ENCODE results near the gene OR7A10.

OR7A10 gene

GRCh38 chr19:14830702-14831101 is 18.0 kb downstream of the OR7A10 start:
- Histone ChIP-seq H3K9me3 (ENCODE audit: control insufficient read depth, low read depth, low read length) (peaks cover 53% of the 10 kb centered on the region), H3K27ac (ENCODE audit: low read length) (no peak overlapping the region), H3K9ac (ENCODE audit: low read length) (no peak overlapping the region), H3K36me3 (ENCODE audit: control insufficient read depth, low read depth, low read length) (no peaks in the 10 kb centered on the region), H3K27me3 (ENCODE audit: control insufficient read depth, insufficient read depth, low read length) (no peaks in the 10 kb centered on the region), H3K4me3 (ENCODE audit: low read length) (no peak overlapping the region), H3K4me1 (ENCODE audit: control insufficient read depth, low read depth, low read length) (no peaks in the 10 kb centered on the region)

- H3K4me1 ChIP-seq (ENCODE audit: control insufficient read depth, low read depth, low read length) = no peaks in the 10 kb centered on the region
- H3K4me3 ChIP-seq (ENCODE audit: low read length) = no peak overlapping the region
- no peaks in the 10 kb centered on the region for H3K27me3 ChIP-seq (ENCODE audit: control insufficient read depth, insufficient read depth, low read length)
- no peak overlapping the region for H3K9ac ChIP-seq (ENCODE audit: low read length)
- no peaks in the 10 kb centered on the region for H3K36me3 ChIP-seq (ENCODE audit: control insufficient read depth, low read depth, low read length)
- H3K27ac ChIP-seq (ENCODE audit: low read length) = no peak overlapping the region
- H3K9me3 ChIP-seq (ENCODE audit: control insufficient read depth, low read depth, low read length) = peaks cover 52% of the 10 kb centered on the region
Observed at GRCh38 chr19:14826006-14826405, 22.7 kb downstream of the OR7A10 start.

GRCh38 chr19:14821937-14822336 is 26.8 kb downstream of the OR7A10 start:
- H3K9ac ChIP-seq (ENCODE audit: low read length) = no peak overlapping the region
- no peaks in the 10 kb centered on the region for H3K4me1 ChIP-seq (ENCODE audit: control insufficient read depth, low read depth, low read length)
- H3K4me3 ChIP-seq (ENCODE audit: low read length) = no peak overlapping the region
- H3K9me3 ChIP-seq (ENCODE audit: control insufficient read depth, low read depth, low read length) = peaks cover 51% of the 10 kb centered on the region
- no peaks in the 10 kb centered on the region for H3K27me3 ChIP-seq (ENCODE audit: control insufficient read depth, insufficient read depth, low read length)
- H3K27ac ChIP-seq (ENCODE audit: low read length) = no peak overlapping the region
- H3K36me3 ChIP-seq (ENCODE audit: control insufficient read depth, low read depth, low read length) = no peaks in the 10 kb centered on the region

- H3K27me3 ChIP-seq (ENCODE audit: control insufficient read depth, insufficient read depth, low read length) = no peaks in the 10 kb centered on the region
- H3K4me3 ChIP-seq (ENCODE audit: low read length) = no peak overlapping the region
- no peaks in the 10 kb centered on the region for H3K36me3 ChIP-seq (ENCODE audit: control insufficient read depth, low read depth, low read length)
- H3K4me1 ChIP-seq (ENCODE audit: control insufficient read depth, low read depth, low read length) = no peaks in the 10 kb centered on the region
- no peak overlapping the region for H3K9ac ChIP-seq (ENCODE audit: low read length)
- H3K27ac ChIP-seq (ENCODE audit: low read length) = no peak overlapping the region
- H3K9me3 ChIP-seq (ENCODE audit: control insufficient read depth, low read depth, low read length) = peaks cover 45% of the 10 kb centered on the region
Observed at GRCh38 chr19:14818588-14818987, 30.1 kb downstream of the OR7A10 start.

- no peaks in the 10 kb centered on the region for H3K27me3 ChIP-seq (ENCODE audit: control insufficient read depth, insufficient read depth, low read length)
- H3K4me3 ChIP-seq (ENCODE audit: low read length) = no peak overlapping the region
- peaks cover 43% of the 10 kb centered on the region for H3K9me3 ChIP-seq (ENCODE audit: control insufficient read depth, low read depth, low read length)
- H3K4me1 ChIP-seq (ENCODE audit: control insufficient read depth, low read depth, low read length) = no peaks in the 10 kb centered on the region
- no peak overlapping the region for H3K9ac ChIP-seq (ENCODE audit: low read length)
- no peak overlapping the region for H3K27ac ChIP-seq (ENCODE audit: low read length)
- no peaks in the 10 kb centered on the region for H3K36me3 ChIP-seq (ENCODE audit: control insufficient read depth, low read depth, low read length)
Observed at GRCh38 chr19:14817052-14817451, 31.7 kb downstream of the OR7A10 start.

GRCh38 chr19:14814982-14815652 is 33.6 kb downstream of the OR7A10 start:
- Histone ChIP-seq H3K36me3 (ENCODE audit: control insufficient read depth, low read depth, low read length) (no peaks in the 10 kb centered on the region), H3K9me3 (ENCODE audit: control insufficient read depth, low read depth, low read length) (peaks cover 53% of the 10 kb centered on the region), H3K27ac (ENCODE audit: low read length) (no peak overlapping the region), H3K4me1 (ENCODE audit: control insufficient read depth, low read depth, low read length) (no peaks in the 10 kb centered on the region), H3K9ac (ENCODE audit: low read length) (no peak overlapping the region), H3K4me3 (ENCODE audit: low read length) (no peak overlapping the region), H3K27me3 (ENCODE audit: control insufficient read depth, insufficient read depth, low read length) (no peaks in the 10 kb centered on the region)

- Histone ChIP-seq H3K4me3 (ENCODE audit: low read length) (no peak overlapping the region), H3K27ac (ENCODE audit: low read length) (no peak overlapping the region), H3K36me3 (ENCODE audit: control insufficient read depth, low read depth, low read length) (no peaks in the 10 kb centered on the region), H3K27me3 (ENCODE audit: control insufficient read depth, insufficient read depth, low read length) (no peaks in the 10 kb centered on the region), H3K9me3 (ENCODE audit: control insufficient read depth, low read depth, low read length) (peaks cover 54% of the 10 kb centered on the region), H3K9ac (ENCODE audit: low read length) (no peak overlapping the region), H3K4me1 (ENCODE audit: control insufficient read depth, low read depth, low read length) (no peaks in the 10 kb centered on the region)
Observed at GRCh38 chr19:14809272-14810057, 39.3 kb downstream of the OR7A10 start.

- peaks cover 45% of the 10 kb centered on the region for H3K9me3 ChIP-seq (ENCODE audit: control insufficient read depth, low read depth, low read length)
- H3K27me3 ChIP-seq (ENCODE audit: control insufficient read depth, insufficient read depth, low read length) = no peaks in the 10 kb centered on the region
- H3K4me3 ChIP-seq (ENCODE audit: low read length) = no peak overlapping the region
- H3K27ac ChIP-seq (ENCODE audit: low read length) = no peak overlapping the region
- no peaks in the 10 kb centered on the region for H3K4me1 ChIP-seq (ENCODE audit: control insufficient read depth, low read depth, low read length)
- H3K9ac ChIP-seq (ENCODE audit: low read length) = no peak overlapping the region
- H3K36me3 ChIP-seq (ENCODE audit: control insufficient read depth, low read depth, low read length) = no peaks in the 10 kb centered on the region
Observed at GRCh38 chr19:14804765-14805164, 44.0 kb downstream of the OR7A10 start.

- Histone ChIP-seq H3K9ac (ENCODE audit: low read length) (no peak overlapping the region), H3K9me3 (ENCODE audit: control insufficient read depth, low read depth, low read length) (peaks cover 35% of the 10 kb centered on the region), H3K4me1 (ENCODE audit: control insufficient read depth, low read depth, low read length) (no peaks in the 10 kb centered on the region), H3K4me3 (ENCODE audit: low read length) (no peak overlapping the region), H3K27ac (ENCODE audit: low read length) (no peak overlapping the region), H3K36me3 (ENCODE audit: control insufficient read depth, low read depth, low read length) (no peaks in the 10 kb centered on the region), H3K27me3 (ENCODE audit: control insufficient read depth, insufficient read depth, low read length) (no peaks in the 10 kb centered on the region)
Observed at GRCh38 chr19:14798760-14799159, 50.0 kb downstream of the OR7A10 start.

GRCh38 chr19:14796021-14796420 is 52.7 kb downstream of the OR7A10 start:
- no peak overlapping the region for H3K9ac ChIP-seq (ENCODE audit: low read length)
- H3K9me3 ChIP-seq (ENCODE audit: control insufficient read depth, low read depth, low read length) = peaks cover 24% of the 10 kb centered on the region
- H3K27me3 ChIP-seq (ENCODE audit: control insufficient read depth, insufficient read depth, low read length) = no peaks in the 10 kb centered on the region
- H3K27ac ChIP-seq (ENCODE audit: low read length) = no peak overlapping the region
- H3K4me1 ChIP-seq (ENCODE audit: control insufficient read depth, low read depth, low read length) = no peaks in the 10 kb centered on the region
- no peak overlapping the region for H3K4me3 ChIP-seq (ENCODE audit: low read length)
- no peaks in the 10 kb centered on the region for H3K36me3 ChIP-seq (ENCODE audit: control insufficient read depth, low read depth, low read length)

- no peaks in the 10 kb centered on the region for H3K27me3 ChIP-seq (ENCODE audit: control insufficient read depth, insufficient read depth, low read length)
- H3K4me1 ChIP-seq (ENCODE audit: control insufficient read depth, low read depth, low read length) = no peaks in the 10 kb centered on the region
- H3K36me3 ChIP-seq (ENCODE audit: control insufficient read depth, low read depth, low read length) = no peaks in the 10 kb centered on the region
- H3K9me3 ChIP-seq (ENCODE audit: control insufficient read depth, low read depth, low read length) = peaks cover 20% of the 10 kb centered on the region
- no peak overlapping the region for H3K9ac ChIP-seq (ENCODE audit: low read length)
- no peak overlapping the region for H3K4me3 ChIP-seq (ENCODE audit: low read length)
- no peak overlapping the region for H3K27ac ChIP-seq (ENCODE audit: low read length)
Observed at GRCh38 chr19:14795078-14795721, 53.5 kb downstream of the OR7A10 start.
